Smooth muscle cell (in vitro differentiated cells): ENCODE data around the gene LPP. TPM values are rescaled to one million over a fixed set of nuclear protein-coding genes. Genes with fewer than 3 reads are reported as not detected.

Source experiments
- DNase-seq: peaks from one replicate; lab custom pipeline; 2025; ENCODE audit not compliant: unreplicated experiment; lab: John Stamatoyannopoulos, UW
- H2AFZ ChIP-seq: fragments of 200-600 bp; sonication (generic); 2 replicates; pipeline ENCODE4 v1.6.0; 2016; ENCODE audit warnings: antibody characterized with exemption, low read depth, mild to moderate bottlenecking
- H3F3A ChIP-seq: fragments of 200-600 bp; sonication (generic); 2 replicates; pipeline ENCODE4 v1.6.0; 2017; ENCODE audit warnings: antibody characterized with exemption, low read depth
- H3K27ac ChIP-seq: fragments of 200-600 bp; sonication (generic); 2 replicates; pipeline ENCODE4 v1.5.1; 2016; ENCODE audit warnings: low read depth, mild to moderate bottlenecking
- H3K27me3 ChIP-seq: fragments of 200-600 bp; sonication (generic); 2 replicates; pipeline ENCODE4 v1.6.1; 2016; ENCODE audit warnings: low read depth, mild to moderate bottlenecking
- H3K36me3 ChIP-seq: fragments of 200-600 bp; sonication (generic); 2 replicates; pipeline ENCODE4 v1.5.1; 2016; ENCODE audit warnings: low read depth
- H3K4me1 ChIP-seq: fragments of 200-600 bp; sonication (generic); 2 replicates; pipeline ENCODE4 v1.5.1; 2016; ENCODE audit warnings: low read depth
- H3K4me2 ChIP-seq: fragments of 200-600 bp; sonication (generic); 2 replicates; pipeline ENCODE4 v1.6.0; 2016; ENCODE audit warnings: mild to moderate bottlenecking
- H3K4me3 ChIP-seq: fragments of 200-600 bp; sonication (generic); 2 replicates; pipeline ENCODE4 v1.5.1; 2016; ENCODE audit warnings: mild to moderate bottlenecking
- H3K79me2 ChIP-seq: fragments of 200-600 bp; sonication (generic); 2 replicates; pipeline ENCODE4 v1.6.0; 2016; ENCODE audit warnings: low read depth, mild to moderate bottlenecking
- H3K9ac ChIP-seq: fragments of 200-600 bp; sonication (generic); 2 replicates; pipeline ENCODE4 v1.6.0; 2016; ENCODE audit warnings: low read depth
- H3K9me3 ChIP-seq: fragments of 200-600 bp; sonication (generic); replicated peaks from 2 replicates; pipeline ENCODE4 v1.5.1; 2016; ENCODE audit warnings: low read depth
- H4K20me1 ChIP-seq: fragments of 200-600 bp; sonication (generic); 2 replicates; pipeline ENCODE4 v1.6.0; 2016; ENCODE audit warnings: low read depth
- CTCF ChIP-seq: fragments of 200-600 bp; sonication (generic); IDR thresholded peaks from 2 replicates; pipeline ENCODE4 v1.5.1; 2017; ENCODE audit warnings: borderline replicate concordance, mild to moderate bottlenecking, antibody characterized with exemption; ENCODE audit not compliant: insufficient read depth, poor library complexity, severe bottlenecking
- WGBS: methylation state at CpG from one replicate; pipeline ENCODE4 v1.1.7; 2016; ENCODE audit warnings: low lambda C conversion rate; 5-methylcytosine and 5-hydroxymethylcytosine counted together
- polyA plus RNA-seq: library from polyadenylated mRNA; unstranded; fragments of >200 nt; fragmentation: Nextera tagmentation; extraction: Ambion mirVana; gene quantifications from 2 replicates; pipeline ENCODE4 v1.2.1, GENCODE V29; 2016
- total RNA-seq: library from RNA; depleted of rRNA; stranded (reverse); fragments of >200 nt; gene quantifications from 2 replicates; pipeline ENCODE4 v1.2.3, GENCODE V29; 2014

The LPP gene
- total and polyA plus RNA-seq, 2 experiments from 2014 or later = 42.3 to 128 TPM

DNA sequence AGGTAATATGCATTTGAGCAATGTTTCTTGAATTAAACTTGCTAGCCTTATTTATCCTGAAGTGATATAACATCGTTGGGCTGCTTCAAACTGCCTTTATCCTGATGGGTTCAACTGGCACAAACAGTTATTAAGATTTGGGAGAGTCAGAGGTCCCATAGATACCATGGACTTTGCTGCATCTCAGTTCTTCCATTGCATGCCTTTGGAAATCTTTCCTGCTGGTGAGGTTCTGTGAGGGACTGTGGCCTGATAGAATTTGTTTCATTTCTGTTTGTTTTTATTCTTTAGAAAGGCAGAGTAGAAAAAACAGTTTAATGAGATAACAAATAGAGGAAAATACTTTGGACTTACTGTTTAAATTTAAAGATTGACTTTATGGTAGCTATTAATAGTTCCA lies 508.3 kb downstream of the LPP start:
- Histone ChIP-seq H3K4me1 (no peaks in the 10 kb centered on the region), H2AFZ (no peak overlapping the region), H4K20me1 (peaks cover 83% of the 10 kb centered on the region), H3K79me2 (peaks cover 63% of the 10 kb centered on the region), H3K9ac (no peak overlapping the region), H3K4me2 (no peak overlapping the region), H3K9me3 (no peaks in the 10 kb centered on the region), H3K27ac (no peak overlapping the region), H3K27me3 (no peaks in the 10 kb centered on the region), H3K4me3 (no peak overlapping the region), H3F3A (no peaks in the 10 kb centered on the region), H3K36me3 (no peaks in the 10 kb centered on the region)
- no peak for TF ChIP-seq CTCF
- WGBS = 82% methylated on average over 1 of the region's 1 CpG
- DNase-seq = no peak

- H3K9me3 ChIP-seq = no peaks in the 10 kb centered on the region
- no peaks in the 10 kb centered on the region for H3K27me3 ChIP-seq
- no peak for DNase-seq
- H3K79me2 ChIP-seq = peaks cover 57% of the 10 kb centered on the region
- H3F3A ChIP-seq = no peaks in the 10 kb centered on the region
- 95% methylated on average over 2 of the region's 2 CpGs for WGBS
- peaks cover 81% of the 10 kb centered on the region for H4K20me1 ChIP-seq
- no peak overlapping the region for H2AFZ ChIP-seq
- no peak overlapping the region for H3K4me2 ChIP-seq
- H3K4me3 ChIP-seq = no peak overlapping the region
- H3K27ac ChIP-seq = no peak overlapping the region
- TF ChIP-seq CTCF = no peak
- no peaks in the 10 kb centered on the region for H3K4me1 ChIP-seq
- H3K9ac ChIP-seq = no peak overlapping the region
- no peaks in the 10 kb centered on the region for H3K36me3 ChIP-seq
These were observed 508.8 kb downstream of the LPP start for GRCh38 chr3:188662795-188663194.

GRCh38 chr3:188663839-188664238 lies 509.9 kb downstream of the LPP start:
- Histone ChIP-seq H3K9ac (no peak overlapping the region), H3K79me2 (peaks cover 54% of the 10 kb centered on the region)

More at GRCh38 chr3:188663839-188664238, 509.9 kb downstream of the LPP start:
- Histone ChIP-seq H3K9me3 (no peaks in the 10 kb centered on the region), H3K36me3 (no peaks in the 10 kb centered on the region), H3K4me1 (no peaks in the 10 kb centered on the region), H3K4me2 (no peak overlapping the region), H3K4me3 (no peak overlapping the region), H3K27ac (no peak overlapping the region), H3F3A (no peaks in the 10 kb centered on the region), H3K27me3 (no peaks in the 10 kb centered on the region), H2AFZ (no peak overlapping the region), H4K20me1 (peaks cover 75% of the 10 kb centered on the region)
- TF ChIP-seq CTCF = no peak
- DNase-seq = no peak
- WGBS = 98% methylated on average over 5 of the region's 5 CpGs
